ENCODE data around the gene CDKN3.
"Not testable (repeated sequence)": the region's sequence is repeated elsewhere in the genome, so short reads cannot be mapped to it uniquely, and the experiment has no call there.

Gene CDKN3

DNA sequence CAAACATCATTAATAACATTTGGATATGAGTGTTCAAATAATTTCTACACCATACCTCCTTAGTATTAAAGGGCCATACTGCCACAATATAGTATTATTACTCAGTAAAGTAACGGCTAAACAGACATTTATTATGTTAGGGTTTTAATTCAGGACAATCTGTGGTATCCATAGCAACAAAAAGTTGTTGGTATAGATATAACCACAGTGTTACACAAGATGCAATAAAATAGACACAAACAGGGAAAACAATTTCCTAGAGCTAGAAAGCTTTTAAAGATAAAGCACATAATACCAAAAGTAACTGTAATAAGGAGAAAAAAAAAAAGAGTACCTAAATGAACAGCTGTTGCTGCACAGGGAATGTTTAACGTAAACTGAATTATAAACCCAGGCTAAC is 28.3 kb downstream of the CDKN3 start:
- TF ChIP-seq ZNF274 (IDR thresholded peaks at IDR 0.05; ENCODE audit: low read depth, low read length): no peak
- H3K4me3 ChIP-seq (ENCODE audit: low read length): no peak overlapping the region

DNA sequence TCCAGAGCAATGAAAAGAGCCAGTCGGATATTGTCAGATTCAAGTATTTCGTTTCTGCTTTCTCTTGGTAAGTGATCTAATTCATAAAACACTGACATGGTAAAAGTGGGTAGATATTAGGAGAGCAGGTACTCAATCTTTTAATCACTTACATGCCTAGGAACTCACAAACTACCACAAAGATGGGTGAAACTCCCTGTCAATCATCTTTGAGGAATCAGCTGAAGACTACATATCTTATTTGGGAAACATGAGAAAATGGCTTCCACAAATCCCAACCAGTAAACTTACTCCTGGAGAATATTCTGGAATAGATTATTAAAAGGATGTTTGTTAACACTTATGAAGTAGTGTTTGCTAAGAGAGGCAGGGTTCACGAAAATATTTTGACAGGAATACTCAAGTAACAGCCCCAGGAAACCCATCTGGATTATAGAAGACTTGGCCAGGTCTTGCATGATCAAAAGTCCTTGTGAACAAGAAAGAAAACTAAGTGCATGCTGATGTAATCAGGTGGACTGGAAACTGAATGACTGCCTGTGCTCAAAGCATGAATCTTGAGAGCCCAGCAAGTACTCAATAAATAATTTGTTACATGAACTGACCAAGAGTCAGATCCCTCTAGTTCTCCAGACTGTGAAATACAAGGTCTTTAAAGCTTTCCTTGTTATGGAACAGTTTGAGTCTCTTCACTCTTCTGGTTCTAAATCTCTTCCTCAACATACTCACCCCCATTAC is 28.9 kb downstream of the CDKN3 start:
- no peak for TF ChIP-seq ZNF274 (IDR thresholded peaks at IDR 0.05; ENCODE audit: low read depth, low read length)
- no peak overlapping the region for H3K4me3 ChIP-seq (ENCODE audit: low read length)

DNA sequence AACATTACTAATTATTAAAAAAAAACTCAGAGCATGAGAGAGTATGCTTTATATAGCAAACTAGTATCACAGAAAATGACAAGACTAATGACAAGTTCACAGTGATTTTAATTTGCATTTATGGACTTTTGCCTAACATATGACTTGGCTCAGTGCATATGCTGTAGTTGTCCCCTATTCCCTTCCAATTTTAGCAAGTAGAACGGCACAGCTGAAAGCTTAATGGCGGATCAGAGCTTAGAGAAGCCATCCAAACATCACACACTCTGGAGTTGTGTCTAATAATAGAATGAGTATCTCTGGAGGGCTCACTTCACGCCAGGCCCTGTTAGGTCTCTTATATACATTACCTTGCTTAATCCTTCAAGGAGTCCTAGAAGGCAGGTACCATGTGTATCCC is 31.1 kb downstream of the CDKN3 start:
- TF ChIP-seq ZNF274 (IDR thresholded peaks at IDR 0.05; ENCODE audit: low read depth, low read length): no peak
- no peak overlapping the region for H3K4me3 ChIP-seq (ENCODE audit: low read length)

DNA sequence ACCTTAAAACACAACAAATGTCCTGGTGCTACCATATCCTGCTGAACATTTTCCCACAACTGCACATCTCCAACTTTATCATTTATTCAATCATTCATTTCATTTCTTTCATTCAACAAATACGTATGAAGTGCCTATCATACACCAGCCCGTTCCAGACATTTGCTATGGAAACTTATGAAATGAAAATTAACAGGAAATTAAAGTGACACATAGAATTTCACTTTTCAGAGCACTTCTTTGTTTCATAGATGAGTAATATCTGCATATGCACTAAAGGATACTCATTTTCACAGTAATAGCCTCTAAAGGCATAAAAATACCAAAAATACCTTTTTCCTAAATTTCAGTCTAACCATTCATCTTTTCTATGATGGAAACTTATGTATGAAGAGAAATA is 31.7 kb downstream of the CDKN3 start:
- no peak overlapping the region for H3K4me3 ChIP-seq (ENCODE audit: low read length)
- no peak for TF ChIP-seq ZNF274 (IDR thresholded peaks at IDR 0.05; ENCODE audit: low read depth, low read length)

DNA sequence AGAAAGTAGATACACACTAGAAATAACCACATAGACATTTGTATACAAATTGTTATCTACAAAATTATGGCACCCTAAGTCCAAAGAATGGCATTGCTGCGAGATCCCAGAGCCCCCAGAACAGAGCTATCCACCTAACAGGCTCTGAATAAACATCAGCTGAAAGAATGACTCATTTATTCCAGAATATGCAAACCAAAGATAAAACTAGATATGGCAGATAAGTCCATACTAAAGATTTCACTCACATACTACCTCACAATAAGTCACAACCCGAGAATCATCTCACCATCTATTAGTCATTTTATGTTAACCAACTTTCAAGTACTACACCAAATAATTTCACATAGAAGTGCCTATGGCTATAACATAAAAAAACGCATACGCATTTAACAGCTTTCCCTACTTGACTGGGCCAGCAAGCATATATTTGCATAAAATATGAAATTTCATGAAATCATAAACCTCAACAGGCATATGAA is 38.7 kb downstream of the CDKN3 start:
- H3K4me3 ChIP-seq (ENCODE audit: low read length): no peak overlapping the region; the same call in 1 of the 2 replicates
- TF ChIP-seq ZNF274 (IDR thresholded peaks at IDR 0.05; ENCODE audit: low read depth, low read length): no peak

DNA sequence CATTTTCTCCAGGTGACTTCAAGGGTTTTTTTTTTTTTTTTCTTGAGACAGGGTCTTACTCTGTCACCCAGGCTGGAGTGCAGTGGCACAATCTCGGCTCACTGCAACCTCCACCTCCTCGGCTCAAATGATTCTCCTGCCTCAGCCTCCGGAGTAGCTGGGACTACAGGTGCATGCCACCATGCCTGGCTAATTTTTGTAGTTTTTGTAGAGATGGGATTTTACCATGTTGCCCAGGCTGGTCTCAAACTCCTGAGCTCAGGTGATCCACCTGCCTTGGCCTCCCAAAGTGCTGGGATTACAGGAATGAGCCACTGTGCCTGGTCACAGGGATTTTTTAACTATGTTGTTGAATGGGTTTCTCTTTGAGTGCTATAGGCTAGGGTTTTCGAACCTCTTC is 41.1 kb downstream of the CDKN3 start:
- not testable (repeated sequence) for H3K4me3 ChIP-seq (ENCODE audit: low read length)

DNA sequence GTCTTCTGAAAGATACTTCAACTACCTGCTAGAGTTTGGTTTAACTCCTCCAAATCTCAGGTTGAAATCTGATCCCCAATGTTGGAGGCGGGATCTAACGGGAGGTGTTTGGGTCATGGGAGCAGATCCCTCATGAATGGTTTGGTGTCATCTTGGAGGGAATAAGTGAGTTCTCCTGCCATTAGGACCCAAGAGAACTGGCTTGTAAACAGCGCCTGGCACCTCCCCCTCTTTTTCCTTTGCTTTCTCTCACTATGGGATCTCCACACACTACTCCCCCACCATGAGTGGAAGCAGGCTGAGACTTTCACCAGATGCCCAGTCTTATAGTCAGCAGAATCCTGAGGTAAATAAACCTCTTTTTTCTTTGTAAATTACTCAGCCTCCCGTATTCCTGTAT is 41.9 kb downstream of the CDKN3 start:
- TF ChIP-seq ZNF274 (IDR thresholded peaks at IDR 0.05; ENCODE audit: low read depth, low read length): no peak
- H3K4me3 ChIP-seq (ENCODE audit: low read length): no peak overlapping the region

DNA sequence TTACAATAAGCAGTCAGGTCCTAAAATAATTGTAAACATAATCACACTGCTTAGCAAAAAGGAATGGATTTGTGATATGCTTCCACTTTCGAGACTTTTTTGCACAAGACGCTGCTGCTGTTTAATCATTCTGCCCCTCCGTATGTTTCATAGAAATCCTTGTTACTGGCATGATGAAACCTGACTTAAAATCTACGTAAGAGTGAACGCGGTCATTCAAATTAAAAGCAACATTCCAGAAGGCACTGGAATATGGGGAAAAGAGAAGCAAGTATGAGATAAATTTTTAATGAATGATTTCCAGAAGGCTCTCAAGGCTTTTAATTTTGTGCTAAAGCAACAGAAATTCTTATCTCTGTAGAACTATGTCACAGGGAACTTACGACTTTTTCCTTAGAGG is 43.2 kb downstream of the CDKN3 start:
- no peak for TF ChIP-seq ZNF274 (IDR thresholded peaks at IDR 0.05; ENCODE audit: low read depth, low read length)

DNA sequence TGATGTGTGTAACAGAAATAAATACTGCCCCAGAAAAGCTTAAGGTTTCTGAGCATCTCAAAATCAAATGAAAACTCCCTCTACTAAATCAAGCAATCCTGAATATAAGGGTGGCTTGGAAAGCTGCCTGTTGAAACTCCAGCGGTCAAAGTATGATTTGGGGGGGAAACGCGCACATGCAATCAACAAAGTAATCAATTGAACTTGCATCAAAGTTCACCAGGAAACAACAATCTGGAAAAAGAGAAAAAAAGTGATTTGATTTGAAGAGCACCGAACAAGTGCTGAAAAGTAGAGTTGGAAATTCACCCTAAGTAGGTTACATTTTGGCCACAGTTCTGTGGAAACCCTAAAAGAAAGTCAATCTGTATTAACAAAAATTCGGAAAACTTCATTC is 43.7 kb downstream of the CDKN3 start:
- peak overlapping the region; percentile 95 for H3K4me3 ChIP-seq (ENCODE audit: low read length)
- no peak for TF ChIP-seq ZNF274 (IDR thresholded peaks at IDR 0.05; ENCODE audit: low read depth, low read length)

More for the DNA sequence above, 43.2 kb downstream of the CDKN3 start:
- peak overlapping the region; percentile 95 for H3K4me3 ChIP-seq (ENCODE audit: low read length)

DNA sequence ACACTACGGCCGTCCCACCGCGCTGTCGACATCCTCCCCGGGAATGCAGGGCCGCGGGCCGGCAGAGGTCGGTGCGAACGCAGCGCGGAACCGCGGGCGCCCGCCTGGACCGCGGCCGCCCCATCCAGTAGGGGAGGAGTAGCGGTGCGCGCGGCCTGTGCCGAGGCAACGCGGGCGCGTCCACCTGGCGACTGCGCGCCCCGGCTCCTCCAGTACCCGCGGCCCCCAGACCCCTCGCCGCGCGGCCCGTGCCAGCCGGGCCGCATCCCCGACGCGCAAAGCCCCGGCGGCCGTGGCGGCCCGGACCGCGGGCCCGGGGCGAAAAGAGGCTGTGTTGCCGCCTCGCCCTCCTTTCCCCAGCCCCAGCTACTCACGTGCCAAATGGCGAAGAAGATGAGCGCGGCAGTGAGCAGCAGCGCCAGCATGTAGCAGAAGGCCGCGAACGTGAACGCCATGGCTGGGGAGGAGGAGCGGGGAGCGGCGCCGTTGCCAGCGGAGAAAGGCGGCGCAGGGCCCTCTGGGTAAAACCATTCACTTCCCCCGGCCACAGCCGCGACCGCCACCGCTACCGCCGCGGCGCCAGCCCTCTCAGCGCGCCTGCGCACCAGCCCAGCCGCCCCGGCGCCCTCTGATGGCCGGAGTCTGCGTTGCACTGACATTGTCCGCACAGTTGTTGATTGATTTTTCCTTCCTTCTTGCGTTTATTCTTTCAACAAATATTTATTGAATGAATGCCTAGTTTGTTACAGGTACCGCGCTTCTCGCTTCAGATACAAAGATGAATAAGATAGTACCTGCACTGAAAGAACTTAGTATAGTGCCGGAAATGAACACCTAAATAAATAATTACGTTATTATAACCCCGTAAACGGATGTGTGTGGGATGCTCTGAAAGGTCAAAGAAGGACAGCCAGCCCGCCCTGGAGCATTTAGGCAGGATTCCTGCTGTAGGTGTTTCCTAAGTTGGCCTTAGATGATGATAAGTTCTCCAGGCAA is 44.4 kb downstream of the CDKN3 start, which contains the start of gene CNIH1:
TSS of gene CNIH1 (minus strand) at position 502 of the 996 bp plus-strand sequence. CDS start at position 455, 47 bp downstream.
- no peak for TF ChIP-seq ZNF274 (IDR thresholded peaks at IDR 0.05; ENCODE audit: low read depth, low read length)
- H3K4me3 ChIP-seq (ENCODE audit: low read length): peak within 1 kb of the TSS; percentile 95

DNA sequence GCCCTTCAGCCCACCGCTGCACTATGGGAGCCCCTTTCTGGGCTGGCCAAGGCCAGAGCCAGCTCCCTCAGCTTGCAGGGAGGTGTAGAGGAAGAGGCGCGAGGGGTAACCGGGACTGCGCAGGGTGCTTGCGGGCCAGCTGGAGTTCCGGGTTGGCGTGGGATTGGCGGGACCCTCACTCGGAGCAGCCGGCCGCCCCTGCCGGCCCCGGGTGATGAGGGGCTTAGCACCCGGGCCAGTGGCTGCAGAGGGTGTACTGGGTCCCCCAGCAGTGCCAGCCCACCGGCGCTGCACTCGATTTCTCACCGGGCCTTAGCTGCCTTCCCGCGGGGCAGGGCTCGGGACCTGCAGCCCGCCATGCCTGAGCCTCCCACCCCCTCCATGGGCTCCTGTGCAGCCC is 46.2 kb downstream of the CDKN3 start:
- H3K4me3 ChIP-seq (ENCODE audit: low read length): not testable (repeated sequence)

DNA sequence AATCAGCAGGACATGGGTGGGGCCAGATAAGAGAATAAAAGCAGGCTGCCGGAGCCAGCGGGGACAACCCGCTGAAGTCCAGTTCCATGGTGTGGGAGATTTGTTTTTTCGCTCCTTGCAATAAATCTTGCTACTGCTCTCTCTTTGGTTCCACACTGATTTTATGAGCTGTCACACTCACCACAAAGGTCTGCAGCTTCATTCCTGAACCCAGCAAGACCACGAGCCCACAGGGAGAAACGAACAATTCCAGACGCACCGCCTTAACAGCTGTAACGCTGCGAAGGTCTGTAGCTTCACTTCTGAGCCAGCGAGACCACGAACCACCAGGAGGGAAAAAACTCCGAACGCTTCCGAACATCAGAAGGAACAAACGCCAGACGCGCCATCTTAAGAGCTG is 47.2 kb downstream of the CDKN3 start:
- no peak overlapping the region for H3K4me3 ChIP-seq (ENCODE audit: low read length)
- no peak for TF ChIP-seq ZNF274 (IDR thresholded peaks at IDR 0.05; ENCODE audit: low read depth, low read length)

DNA sequence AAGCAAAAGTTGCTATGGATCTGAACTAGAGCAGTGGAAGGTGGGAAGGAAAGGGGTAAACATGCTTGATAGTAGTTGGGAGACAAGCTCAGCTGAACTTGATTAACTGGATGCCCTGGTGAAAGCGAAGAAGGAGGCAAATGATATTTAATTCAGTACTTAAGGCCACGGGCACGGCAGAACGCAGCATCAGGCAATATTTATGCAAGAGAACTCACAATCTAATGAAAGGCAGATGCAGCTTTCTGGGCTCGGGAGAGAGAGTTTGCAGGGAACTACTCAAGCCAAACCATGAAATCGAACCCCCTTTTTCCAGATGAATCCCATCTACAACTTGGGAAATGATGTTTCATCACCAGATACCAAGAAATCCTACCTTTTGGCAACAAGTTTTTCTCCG is 47.9 kb downstream of the CDKN3 start:
- TF ChIP-seq ZNF274 (IDR thresholded peaks at IDR 0.05; ENCODE audit: low read depth, low read length): no peak
- no peak overlapping the region for H3K4me3 ChIP-seq (ENCODE audit: low read length)

DNA sequence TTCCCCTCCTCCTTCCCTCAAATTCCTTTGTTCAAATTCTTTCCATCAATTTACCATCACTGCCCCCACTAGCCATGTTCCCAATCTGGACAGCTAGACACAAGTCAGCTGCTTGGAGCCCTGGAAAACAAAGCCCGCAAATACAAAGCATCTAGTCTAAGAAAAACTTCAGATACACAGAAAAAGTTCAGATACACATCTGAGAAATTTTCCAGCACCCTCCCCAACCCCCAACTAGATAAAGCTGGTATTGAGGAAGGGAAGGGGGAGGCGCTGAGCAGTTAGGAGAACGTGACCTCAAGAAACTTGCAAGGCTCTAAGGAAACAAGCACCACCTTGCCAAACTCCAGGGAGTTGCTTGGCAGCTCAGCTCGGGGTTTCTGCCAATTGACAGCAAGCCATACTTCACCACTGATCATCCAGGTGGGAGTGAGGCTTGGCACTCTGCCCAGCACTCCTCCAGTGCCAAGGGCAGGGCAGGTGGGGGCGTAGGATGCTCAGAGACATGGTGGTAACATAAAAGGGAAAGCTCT is 49.4 kb downstream of the CDKN3 start:
- no peak for TF ChIP-seq ZNF274 (IDR thresholded peaks at IDR 0.05; ENCODE audit: low read depth, low read length)
- no peak overlapping the region for H3K4me3 ChIP-seq (ENCODE audit: low read length)
